H1 (cell line): ENCODE results near the gene FAM240A. TPM values are rescaled to one million over a fixed set of nuclear protein-coding genes. Genes with fewer than 3 reads are reported as not detected.

ENCODE experiments used
- CTCF ChIA-PET: fragments of 300-600 bp; sonication (Branson Sonifier 250); formaldehyde crosslinking; loops from one replicate; lab custom pipeline; 2021; ENCODE audit not compliant: partially characterized antibody; lab: Charles Lee
- POLR2A ChIA-PET: fragments of 300-600 bp; sonication (Branson Sonifier 250); formaldehyde crosslinking; loops from one replicate; lab custom pipeline; 2021; ENCODE audit warnings: inconsistent platforms; ENCODE audit not compliant: partially characterized antibody; lab: Charles Lee
- DNase-seq, 2 experiments: peaks; one replicate each; pipeline versions ENCODE4 v3.0.0 to v3.0.0-alpha.2; 2010 to 2022; ENCODE audit warnings: low spot score in 2 of 2, low read depth in 1 of 2, mixed read lengths in 1 of 2
- FAIRE-seq: peaks from 2 replicates; lab custom pipeline; 2011; peaks lifted over from hg19 to GRCh38; lab: Jason Lieb, UNC
- H2AFZ ChIP-seq: 2 replicates; pipeline ENCODE4 v1.8.1; 2012; ENCODE audit warnings: low read length, inconsistent platforms
- H2AK5ac ChIP-seq: 2 replicates; pipeline ENCODE4 v1.6.1; 2013; ENCODE audit warnings: low read depth, low read length
- H2BK120ac ChIP-seq: replicated peaks from 2 replicates; pipeline ENCODE3; 2013; ENCODE audit warnings: low read depth, low read length, inconsistent platforms
- H2BK12ac ChIP-seq: 2 replicates; pipeline ENCODE4 v1.6.1; 2013; ENCODE audit warnings: low read depth, low read length
- H2BK15ac ChIP-seq: 2 replicates; pipeline ENCODE4 v1.6.1; 2013; ENCODE audit warnings: low read length
- H2BK20ac ChIP-seq: 2 replicates; pipeline ENCODE4 v1.6.1; 2013; ENCODE audit warnings: low read length
- H2BK5ac ChIP-seq: 2 replicates; pipeline ENCODE4 v1.6.1; 2013; ENCODE audit warnings: low read depth, low read length
- H3K14ac ChIP-seq: 2 replicates; pipeline ENCODE4 v1.6.1; 2013; ENCODE audit warnings: inconsistent platforms; ENCODE audit not compliant: insufficient read length
- H3K18ac ChIP-seq: 2 replicates; pipeline ENCODE4 v1.6.1; 2013; ENCODE audit warnings: low read length; ENCODE audit errors: extremely low read depth
- H3K23ac ChIP-seq: 2 replicates; pipeline ENCODE4 v1.6.1; 2013; ENCODE audit warnings: inconsistent platforms; ENCODE audit not compliant: insufficient read length
- H3K23me2 ChIP-seq: 2 replicates; pipeline ENCODE4 v1.6.1; 2013; ENCODE audit warnings: low read depth, low read length
- H3K27ac ChIP-seq: 2 replicates; pipeline ENCODE4 v1.6.1; 2011; ENCODE audit warnings: low read depth, low read length, inconsistent platforms
- H3K27me3 ChIP-seq, 4 experiments: replicated peaks in 1 of 4; 1 replicate in 1 of 4; 2 replicates in 3 of 4; pipeline versions ENCODE4 v1.6.1 to v1.8.1; 2011 to 2013; ENCODE audit warnings: low read length in 3 of 4, mild to moderate bottlenecking in 3 of 4, inconsistent platforms in 2 of 4, mixed read lengths in 2 of 4, moderate library complexity in 1 of 4; ENCODE audit not compliant: control insufficient read depth in 3 of 4, insufficient read depth in 3 of 4; ENCODE audit errors: extremely low read depth in 1 of 4
- H3K36me3 ChIP-seq, 4 experiments: 2 replicates each; pipeline versions ENCODE4 v1.6.1 to v1.8.1; 2011 to 2013; ENCODE audit warnings: mild to moderate bottlenecking in 4 of 4, low read length in 3 of 4, moderate library complexity in 2 of 4, control low read depth in 1 of 4, inconsistent platforms in 1 of 4; ENCODE audit not compliant: insufficient read depth in 4 of 4, control insufficient read depth in 2 of 4
- H3K4ac ChIP-seq: replicated peaks from 2 replicates; pipeline ENCODE3; 2013; ENCODE audit warnings: low read length, low read depth, mixed read lengths, inconsistent platforms; ENCODE audit not compliant: insufficient read length
- H3K4me1 ChIP-seq, 4 experiments: replicated peaks in 1 of 4; 1 replicate in 1 of 4; 2 replicates in 3 of 4; pipeline versions ENCODE4 v1.6.1 to v1.8.1; 2011 to 2013; ENCODE audit warnings: low read length in 3 of 4, inconsistent platforms in 2 of 4, mixed read lengths in 1 of 4; ENCODE audit not compliant: insufficient read depth in 4 of 4, control insufficient read depth in 3 of 4
- H3K4me2 ChIP-seq, 2 experiments: 2 replicates each; pipeline versions ENCODE4 v1.6.1 to v1.8.1; 2011 to 2013; ENCODE audit warnings: low read depth in 2 of 2, low read length in 2 of 2, control low read depth in 1 of 2, inconsistent platforms in 1 of 2, mild to moderate bottlenecking in 1 of 2; ENCODE audit not compliant: insufficient read depth in 1 of 2
- H3K4me3 ChIP-seq, 4 experiments: fragments of 200-600, 300-600 bp in 1 of 4; sonication (generic), shearing (Covaris generic), sonication (Bioruptor Twin) in 1 of 4; 2 replicates each; pipeline versions ENCODE4 v1.5.1 to v1.8.1; 2011 to 2016; ENCODE audit warnings: low read length in 4 of 4, low read depth in 3 of 4, control low read depth in 2 of 4, inconsistent platforms in 2 of 4, mild to moderate bottlenecking in 2 of 4, mixed read lengths in 1 of 4, moderate library complexity in 1 of 4; ENCODE audit not compliant: insufficient read depth in 2 of 4; ENCODE audit errors: extremely low read depth in 1 of 4
- H3K56ac ChIP-seq: replicated peaks from 2 replicates; pipeline ENCODE3; 2013; ENCODE audit warnings: low read depth, mild to moderate bottlenecking, mixed read lengths, low read length, inconsistent platforms; ENCODE audit not compliant: insufficient read length
- H3K79me1 ChIP-seq: 2 replicates; pipeline ENCODE4 v1.6.1; 2013; ENCODE audit warnings: low read depth, low read length, control low read depth
- H3K79me2 ChIP-seq, 2 experiments: 2 replicates each; pipeline versions ENCODE4 v1.6.1 to v1.8.1; 2012 to 2013; ENCODE audit warnings: low read length in 2 of 2, mild to moderate bottlenecking in 2 of 2, inconsistent platforms in 1 of 2; ENCODE audit not compliant: insufficient read depth in 2 of 2, control insufficient read depth in 1 of 2
- H3K9ac ChIP-seq, 4 experiments: replicated peaks in 1 of 4; 1 replicate in 1 of 4; 2 replicates in 3 of 4; pipeline versions ENCODE4 v1.6.1 to v1.8.1; 2011 to 2013; ENCODE audit warnings: low read depth in 3 of 4, low read length in 3 of 4, control low read depth in 2 of 4, mild to moderate bottlenecking in 2 of 4, moderate library complexity in 2 of 4, inconsistent platforms in 1 of 4; ENCODE audit errors: extremely low read depth in 1 of 4
- H3K9me3 ChIP-seq, 2 experiments: 2 replicates each; pipeline versions ENCODE4 v1.6.1 to v1.8.1; 2012 to 2013; ENCODE audit warnings: mild to moderate bottlenecking in 2 of 2, moderate library complexity in 2 of 2, control low read depth in 1 of 2, inconsistent platforms in 1 of 2, low read depth in 1 of 2, low read length in 1 of 2, mixed read lengths in 1 of 2; ENCODE audit not compliant: insufficient read depth in 2 of 2
- H4K20me1 ChIP-seq, 2 experiments: replicated peaks in 1 of 2; 2 replicates each; pipeline versions ENCODE3 to v1.8.1; 2011 to 2013; ENCODE audit warnings: inconsistent platforms in 2 of 2, low read length in 2 of 2, mild to moderate bottlenecking in 1 of 2; ENCODE audit not compliant: insufficient read depth in 2 of 2, control insufficient read depth in 1 of 2
- H4K5ac ChIP-seq: 2 replicates; pipeline ENCODE4 v1.6.1; 2013; ENCODE audit warnings: low read length, low read depth, mixed read lengths, inconsistent platforms; ENCODE audit not compliant: insufficient read length
- H4K8ac ChIP-seq: 2 replicates; pipeline ENCODE4 v1.8.0; 2013; ENCODE audit warnings: mild to moderate bottlenecking, moderate library complexity, low read length, inconsistent platforms; ENCODE audit not compliant: insufficient read depth; ENCODE audit errors: extremely low read depth
- H4K91ac ChIP-seq: replicated peaks from 2 replicates; pipeline ENCODE3; 2013; ENCODE audit warnings: low read length, mixed read lengths, inconsistent platforms; ENCODE audit not compliant: insufficient read length
- ASH2L ChIP-seq: fragments of 200-600, 300-600 bp; sonication (generic); IDR thresholded peaks from one replicate; pipeline ENCODE4 v1.7.1; 2017; ENCODE audit warnings: low read length
- ATF2 ChIP-seq: IDR thresholded peaks from 2 replicates; pipeline ENCODE4 v1.6.1; 2012; ENCODE audit warnings: low read length, inconsistent platforms
- EP300 ChIP-seq, 2 experiments: IDR thresholded peaks; 1 replicate in 1 of 2; 2 replicates in 1 of 2; pipeline ENCODE4 v1.6.1; 2011 to 2012; ENCODE audit warnings: low read depth in 2 of 2, low read length in 2 of 2, mild to moderate bottlenecking in 2 of 2, borderline replicate concordance in 1 of 2, inconsistent platforms in 1 of 2, moderate library complexity in 1 of 2
- JUN ChIP-seq: IDR thresholded peaks from 2 replicates; pipeline ENCODE4 v1.6.1; 2011; ENCODE audit warnings: low read depth, mild to moderate bottlenecking, improper control_type of control experiment, low read length
- POU5F1 ChIP-seq: IDR thresholded peaks from 2 replicates; pipeline ENCODE4 v1.6.1; 2011; ENCODE audit warnings: low read depth, mild to moderate bottlenecking, low read length, moderate library complexity
- RFX5 ChIP-seq: IDR thresholded peaks from 2 replicates; pipeline ENCODE4 v1.6.1; 2011; ENCODE audit warnings: low read depth, low read length, improper control_type of control experiment, borderline replicate concordance
- RXRA ChIP-seq: IDR thresholded peaks from 2 replicates; pipeline ENCODE4 v1.6.1; 2011; ENCODE audit warnings: low read depth, mild to moderate bottlenecking, low read length, moderate library complexity; ENCODE audit not compliant: insufficient read depth
- SP4 ChIP-seq: IDR thresholded peaks from 2 replicates; pipeline ENCODE4 v1.6.1; 2012; ENCODE audit warnings: low read length, inconsistent platforms
- SUZ12 ChIP-seq: fragments of 200-600 bp; sonication (generic); IDR thresholded peaks from 2 replicates; pipeline ENCODE4 v1.6.1; 2012; ENCODE audit warnings: mild to moderate bottlenecking, inconsistent platforms, low read length, moderate library complexity, mixed read lengths
- TAF1 ChIP-seq: IDR thresholded peaks from 2 replicates; pipeline ENCODE4 v1.6.1; 2011; ENCODE audit warnings: mild to moderate bottlenecking, low read depth, low read length
- WGBS, 2 experiments: shearing (Covaris generic) in 1 of 2; methylation state at CpG; one replicate each; pipeline versions ENCODE4 v1.1.6 to v1.1.7; 2013 to 2015; ENCODE audit warnings: low lambda C conversion rate in 2 of 2, mixed read lengths in 2 of 2, inconsistent platforms in 1 of 2, low coverage in 1 of 2, missing lambda C conversion rate in 1 of 2; ENCODE audit not compliant: insufficient replicate concordance in 2 of 2, insufficient coverage in 1 of 2, insufficient read length in 1 of 2; ENCODE audit errors: extremely low coverage in 1 of 2, missing lambda C conversion rate in 1 of 2; 5-methylcytosine and 5-hydroxymethylcytosine counted together
- polyA plus RNA-seq, 7 experiments: library from polyadenylated mRNA; depleted of rRNA in 3 of 7; stranded (reverse) in 5 of 7; unstranded in 2 of 7; fragments of >200 nt in 5 of 7; fragments of 200-250 nt in 2 of 7; gene quantifications; 1 replicate in 5 of 7; 2 replicates in 1 of 7; 4 replicates in 1 of 7; pipeline versions ENCODE4 v1.2.1 to v1.2.3, GENCODE V29; 2011 to 2013; ENCODE audit warnings: missing spikeins in 2 of 7, mixed read lengths in 2 of 7
- total RNA-seq: library from RNA; stranded (reverse); fragmentation: NEBNext Ultra II Directional; extraction: Animal tissue kit (Norgen Biotek cat#: 25700); gene quantifications from 2 replicates; pipeline ENCODE4 v1.2.1, GENCODE V29; 2021

Gene FAM240A
- total and polyA plus RNA-seq, 2 of the 8 experiments (the other 6 are each of a cell fraction or from before 2014, with no cell fraction given): 0.08 TPM; not detected in 1

GRCh38 chr3:46673151-46674030 is 61.1 kb downstream of the FAM240A start:
- Histone ChIP-seq H2BK20ac (no peak overlapping the region), H3K23me2 (no peaks in the 10 kb centered on the region), H2AFZ (no peak overlapping the region), H3K23ac (no peak overlapping the region), H4K20me1 (peaks cover 0 to 1% of the 10 kb centered on the region in 2 experiments), H3K27ac (no peak overlapping the region), H3K14ac (no peak overlapping the region), H3K9me3 (no peaks in the 10 kb centered on the region), H3K56ac (no peak overlapping the region), H3K36me3 (no peaks in the 10 kb centered on the region), H3K27me3 (no peaks in the 10 kb centered on the region), H3K4ac (no peak overlapping the region), H3K4me1 (no peaks in the 10 kb centered on the region; a peak in 1 of 7 replicates), H2BK5ac (no peak overlapping the region), H4K91ac (no peak overlapping the region), H3K79me2 (no peaks in the 10 kb centered on the region), H4K5ac (no peak overlapping the region), H2BK120ac (no peak overlapping the region), H2BK12ac (no peak overlapping the region), H3K4me2 (no peak overlapping the region), H3K4me3 (no peak overlapping the region), H3K79me1 (no peaks in the 10 kb centered on the region), H3K18ac (peak overlapping the region; percentile 48), H4K8ac (peak overlapping the region; percentile 69; the same call in 1 of the 2 replicates), H3K9ac (no peak overlapping the region), H2BK15ac (no peak overlapping the region), H2AK5ac (no peak overlapping the region)
- ChIA-PET CTCF (interaction anchor here (0.6 to 4.3 kb wide), 17 partner anchors 10 to 90 kb away, joined by 3 to 32 read pairs (median 4); partner anchors contain the start of gene ALS2CL), POLR2A (interaction anchor here (0.7 to 1.7 kb wide), 4 partner anchors 9 to 98 kb away, joined by 3 to 5 read pairs (median 3); no protein-coding TSS in a partner anchor)
- DNase-seq: no peak
- WGBS, 2 experiments: 85% methylated on average over 6 of the region's 10 CpGs; no CpG with 5 or more reads in 1 of the 2 experiments
- no peak for FAIRE-seq
- TF ChIP-seq SP4: no peak
- no peak for TF ChIP-seq RXRA
- no peak for TF ChIP-seq TAF1
- no peak for TF ChIP-seq JUN
- no peak for TF ChIP-seq RFX5
- TF ChIP-seq EP300 (IDR thresholded peaks at IDR 0.05; ENCODE audit: borderline replicate concordance in 1 of 2, low read depth in 2 of 2, low read length in 2 of 2): no peak
- no peak for TF ChIP-seq POU5F1
- TF ChIP-seq SUZ12: no peak
- TF ChIP-seq ASH2L: no peak
- TF ChIP-seq ATF2: no peak
